ENCODE results near the gene TIMM23.
"Not testable (repeated sequence)": the region's sequence is repeated elsewhere in the genome, so short reads cannot be mapped to it uniquely, and the experiment has no call there.

The TIMM23 gene

GRCh38 chr10:46048152-46048551 is 75.9 kb downstream of the TIMM23 start:
- DNase-seq (ENCODE audit: extremely low spot score) = no peak
- ChIA-PET POLR2A (no interaction called here), CTCF (no interaction called here)
- TF ChIP-seq CTBP1 (IDR thresholded peaks at IDR 0.05; ENCODE audit: borderline replicate concordance) (no peak), FOXA1 (IDR thresholded peaks at IDR 0.05) (no peak), TARDBP (IDR thresholded peaks at IDR 0.05) (no peak), SP1 (IDR thresholded peaks at IDR 0.05) (no peak), NFRKB (IDR thresholded peaks at IDR 0.05) (no peak), HDGF (IDR thresholded peaks at IDR 0.05; ENCODE audit: borderline replicate concordance) (no peak), BHLHE40 (IDR thresholded peaks at IDR 0.05; ENCODE audit: borderline replicate concordance) (no peak)

GRCh38 chr10:46049497-46049831 is 77.2 kb downstream of the TIMM23 start:
- POLR2A ChIA-PET; DNase-seq (ENCODE audit: extremely low spot score); CTCF ChIA-PET: not testable (repeated sequence)

DNA sequence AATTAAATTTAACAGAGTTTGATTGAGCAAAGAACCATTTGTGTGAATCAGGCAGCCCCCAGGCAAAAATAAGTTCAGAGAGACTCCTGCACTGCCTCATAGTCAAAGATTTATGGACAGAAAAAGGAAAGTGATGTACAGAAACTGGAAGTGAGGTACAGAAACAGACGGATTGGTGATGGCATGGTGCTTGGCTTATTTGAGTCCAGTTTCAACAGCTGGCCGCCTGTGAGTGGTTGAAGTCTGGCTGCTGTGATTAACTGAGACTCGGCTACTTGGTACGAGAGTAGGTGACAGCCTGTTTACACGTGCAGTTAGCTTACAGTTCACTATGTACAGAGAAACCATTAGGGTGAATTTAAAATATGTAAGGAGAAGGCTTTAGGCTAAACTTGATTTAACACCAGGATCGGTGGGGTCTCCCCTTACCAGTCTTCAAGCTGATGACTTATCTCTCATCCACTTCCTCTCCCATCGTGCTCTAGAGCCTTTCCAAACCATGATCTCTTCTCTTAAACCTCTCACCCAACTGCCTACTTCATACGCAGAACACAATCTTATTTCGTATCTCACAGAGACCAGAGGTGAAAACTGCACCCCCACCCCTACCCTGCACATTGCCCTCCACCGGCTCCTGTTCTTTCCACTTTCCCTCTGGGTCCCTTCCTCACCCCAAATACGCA is 78.8 kb downstream of the TIMM23 start:
- no peak for DNase-seq (ENCODE audit: extremely low spot score)
- ChIA-PET POLR2A (no interaction called here), CTCF (no interaction called here)
- TF ChIP-seq FOXK2 (IDR thresholded peaks at IDR 0.05) (no peak), CTBP1 (IDR thresholded peaks at IDR 0.05; ENCODE audit: borderline replicate concordance) (no peak), HDGF (IDR thresholded peaks at IDR 0.05; ENCODE audit: borderline replicate concordance) (no peak), LEF1 (IDR thresholded peaks at IDR 0.05; ENCODE audit: borderline replicate concordance) (no peak), SUZ12 (IDR thresholded peaks at IDR 0.05) (no peak), TARDBP (IDR thresholded peaks at IDR 0.05) (no peak), FOXM1 (IDR thresholded peaks at IDR 0.05; ENCODE audit: borderline replicate concordance) (no peak), L3MBTL2 (conservative IDR thresholded peaks at IDR 0.05) (no peak), NFRKB (IDR thresholded peaks at IDR 0.05) (no peak), ARNT (IDR thresholded peaks at IDR 0.05) (no peak), ZNF384 (IDR thresholded peaks at IDR 0.05) (no peak), ELF4 (IDR thresholded peaks at IDR 0.05) (no peak), SP1 (IDR thresholded peaks at IDR 0.05) (no peak), BHLHE40 (IDR thresholded peaks at IDR 0.05; ENCODE audit: borderline replicate concordance) (no peak)

DNA sequence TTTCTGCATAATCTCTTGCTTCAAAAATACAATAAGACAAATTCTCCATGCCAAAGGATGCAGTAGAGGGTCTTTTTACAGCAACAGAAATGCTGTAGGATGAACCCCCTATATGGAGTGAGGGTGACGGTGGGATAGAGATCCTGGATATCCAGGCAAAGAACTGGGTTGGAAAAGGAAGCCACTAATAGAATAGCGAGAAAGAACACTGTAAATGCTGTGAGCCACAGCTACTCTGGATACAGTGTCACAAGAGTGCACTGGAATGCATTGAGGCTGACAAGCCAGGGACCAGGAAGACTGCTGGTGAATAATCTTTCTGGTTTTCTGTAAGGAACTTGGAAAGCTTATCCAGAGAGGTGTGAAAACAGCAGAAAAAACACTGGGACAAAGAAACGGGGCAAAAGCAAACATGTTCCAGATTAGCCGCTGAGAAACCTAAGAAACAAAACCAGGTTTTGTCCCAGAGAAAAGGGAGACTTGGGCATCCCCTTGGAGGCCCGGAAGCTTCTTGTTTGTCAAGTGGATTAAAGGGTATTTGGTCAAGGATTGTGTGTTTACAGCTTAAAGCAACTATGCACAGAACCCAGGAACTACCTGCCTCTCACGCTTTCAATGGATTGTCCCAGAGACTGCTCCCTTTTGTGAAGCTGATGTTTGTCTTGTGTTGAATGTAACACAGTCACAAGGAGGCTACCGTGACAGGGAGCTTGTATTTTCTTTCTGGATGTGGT is 79.9 kb downstream of the TIMM23 start:
- ChIA-PET CTCF (no interaction called here), POLR2A (no interaction called here)
- DNase-seq (ENCODE audit: extremely low spot score) = no peak
- TF ChIP-seq NFRKB (IDR thresholded peaks at IDR 0.05) (no peak), ELF4 (IDR thresholded peaks at IDR 0.05) (no peak), FOXM1 (IDR thresholded peaks at IDR 0.05; ENCODE audit: borderline replicate concordance) (no peak), SP1 (IDR thresholded peaks at IDR 0.05) (no peak), LEF1 (IDR thresholded peaks at IDR 0.05; ENCODE audit: borderline replicate concordance) (no peak), HDGF (IDR thresholded peaks at IDR 0.05; ENCODE audit: borderline replicate concordance) (no peak), FOXK2 (IDR thresholded peaks at IDR 0.05) (no peak)

- TF ChIP-seq ZNF384 (IDR thresholded peaks at IDR 0.05) (no peak), LEF1 (IDR thresholded peaks at IDR 0.05; ENCODE audit: borderline replicate concordance) (no peak), HDGF (IDR thresholded peaks at IDR 0.05; ENCODE audit: borderline replicate concordance) (no peak), FOXM1 (IDR thresholded peaks at IDR 0.05; ENCODE audit: borderline replicate concordance) (no peak), L3MBTL2 (conservative IDR thresholded peaks at IDR 0.05) (no peak), CTBP1 (IDR thresholded peaks at IDR 0.05; ENCODE audit: borderline replicate concordance) (no peak), SP1 (IDR thresholded peaks at IDR 0.05) (no peak), FOXA1 (IDR thresholded peaks at IDR 0.05) (no peak), SUZ12 (IDR thresholded peaks at IDR 0.05) (no peak), ARNT (IDR thresholded peaks at IDR 0.05) (no peak), ELF4 (IDR thresholded peaks at IDR 0.05) (no peak), TARDBP (IDR thresholded peaks at IDR 0.05) (no peak), FOXK2 (IDR thresholded peaks at IDR 0.05) (no peak), NFRKB (IDR thresholded peaks at IDR 0.05) (no peak), BHLHE40 (IDR thresholded peaks at IDR 0.05; ENCODE audit: borderline replicate concordance) (no peak)
- TF ChIP-seq, protein P1, sequence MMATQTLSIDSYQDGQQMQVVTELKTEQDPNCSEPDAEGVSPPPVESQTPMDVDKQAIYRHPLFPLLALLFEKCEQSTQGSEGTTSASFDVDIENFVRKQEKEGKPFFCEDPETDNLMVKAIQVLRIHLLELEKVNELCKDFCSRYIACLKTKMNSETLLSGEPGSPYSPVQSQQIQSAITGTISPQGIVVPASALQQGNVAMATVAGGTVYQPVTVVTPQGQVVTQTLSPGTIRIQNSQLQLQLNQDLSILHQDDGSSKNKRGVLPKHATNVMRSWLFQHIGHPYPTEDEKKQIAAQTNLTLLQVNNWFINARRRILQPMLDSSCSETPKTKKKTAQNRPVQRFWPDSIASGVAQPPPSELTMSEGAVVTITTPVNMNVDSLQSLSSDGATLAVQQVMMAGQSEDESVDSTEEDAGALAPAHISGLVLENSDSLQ (IDR thresholded peaks at IDR 0.05) = no peak
- POLR2A ChIA-PET = no interaction called here
- CTCF ChIA-PET = no interaction called here
- DNase-seq (ENCODE audit: extremely low spot score) = no peak
Observed at GRCh38 chr10:46052791-46053375, 80.6 kb downstream of the TIMM23 start.
